ENCODE results near the gene ABCB11.

DNA sequence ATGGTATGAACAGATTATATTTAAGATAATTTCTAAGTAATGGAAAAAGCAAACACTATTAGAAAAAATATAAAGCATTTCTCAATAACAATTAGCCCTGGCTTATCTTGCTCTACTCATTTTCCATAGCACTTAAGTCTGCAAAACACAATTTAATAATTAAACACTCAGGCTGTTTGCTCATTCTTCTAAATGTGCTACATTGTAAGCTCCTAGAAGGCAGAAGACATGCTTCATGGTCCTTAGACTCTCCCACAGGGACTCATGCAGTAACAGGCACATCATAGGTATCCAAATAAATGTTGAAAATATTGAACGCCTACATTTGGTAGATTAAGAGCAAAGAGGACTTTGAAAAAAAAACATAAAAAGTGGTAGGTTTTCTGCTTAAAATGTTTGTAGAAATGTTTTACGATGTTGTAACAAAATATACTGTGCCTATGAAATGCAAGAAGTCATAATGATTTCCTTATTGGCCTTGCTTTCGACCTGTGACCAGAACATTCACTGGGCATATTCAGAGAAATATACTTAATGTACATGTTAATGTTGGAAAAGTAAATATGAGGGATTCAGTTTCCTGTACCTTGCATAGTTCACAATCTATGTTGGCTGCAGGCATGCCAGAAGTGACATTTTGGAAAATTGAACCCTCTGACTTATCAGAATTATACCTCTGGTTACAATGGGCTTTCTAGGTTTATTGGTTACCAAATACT is 102.9 kb downstream of the ABCB11 start:
- TF ChIP-seq POLR2A (IDR thresholded peaks at IDR 0.05), result no peak
- no peak for TF ChIP-seq CTCF (IDR thresholded peaks at IDR 0.05)
- TF ChIP-seq EP300 (IDR thresholded peaks at IDR 0.05), result no peak
- no peak for TF ChIP-seq POLR2AphosphoS5 (IDR thresholded peaks at IDR 0.05)

Measured in sigmoid colon (tissue), 4 donors.